Mucosa of gallbladder (tissue), 1 donor: ENCODE data around the gene TSPAN33. TPM values are rescaled to one million over a fixed set of nuclear protein-coding genes. Genes with fewer than 3 reads are reported as not detected.
"Not testable (repeated sequence)": the region's sequence is repeated elsewhere in the genome, so short reads cannot be mapped to it uniquely, and the experiment has no call there.

Source experiments
- DNase-seq: peaks from one replicate; pipeline ENCODE4 v3.0.0-alpha.2; 2020; ENCODE audit warnings: low spot score
- total RNA-seq: library from RNA; stranded (reverse); gene quantifications from one replicate; pipeline ENCODE4 v1.2.1, GENCODE V29; 2021
- donor health status: DM: no; HTN: no; CAD: no.

The TSPAN33 gene, protein sequence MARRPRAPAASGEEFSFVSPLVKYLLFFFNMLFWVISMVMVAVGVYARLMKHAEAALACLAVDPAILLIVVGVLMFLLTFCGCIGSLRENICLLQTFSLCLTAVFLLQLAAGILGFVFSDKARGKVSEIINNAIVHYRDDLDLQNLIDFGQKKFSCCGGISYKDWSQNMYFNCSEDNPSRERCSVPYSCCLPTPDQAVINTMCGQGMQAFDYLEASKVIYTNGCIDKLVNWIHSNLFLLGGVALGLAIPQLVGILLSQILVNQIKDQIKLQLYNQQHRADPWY
- total RNA-seq, result 16.2 TPM

DNA sequence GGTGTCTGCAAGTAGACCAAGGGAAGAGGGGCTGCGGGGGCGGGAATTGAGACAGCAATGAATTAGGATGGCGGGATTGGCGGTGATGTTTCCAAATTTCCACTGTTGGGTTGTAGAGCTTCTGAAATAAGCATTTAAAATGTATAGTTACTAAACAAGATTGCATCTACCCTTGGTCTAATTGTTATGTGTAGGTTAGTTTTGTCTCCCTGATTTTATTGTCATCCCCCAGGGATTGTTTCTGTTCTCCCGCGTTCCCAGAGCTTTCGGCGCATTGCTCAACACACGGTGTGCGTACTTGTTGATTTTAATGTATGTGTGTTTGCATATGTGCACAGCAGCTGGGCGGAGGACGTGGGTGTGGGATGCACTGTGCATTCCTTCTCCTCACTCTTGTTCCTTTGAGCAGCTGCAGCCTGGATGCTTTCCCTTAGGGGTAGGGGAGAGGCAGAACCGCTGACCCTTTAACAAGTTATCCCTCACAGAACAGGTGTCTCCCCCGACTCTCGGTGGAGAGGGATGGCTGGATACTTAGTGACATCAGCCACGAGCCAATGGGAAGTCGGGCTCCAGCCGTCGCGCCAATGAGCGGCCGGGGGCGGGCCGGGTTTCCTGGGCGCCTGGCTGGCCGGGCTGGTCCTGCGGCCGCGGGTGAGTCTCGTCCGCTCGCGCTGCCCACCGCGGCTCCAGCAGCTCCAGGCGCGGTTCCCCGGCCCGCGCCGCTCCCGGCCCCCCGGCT, at the start of gene TSPAN33:
Gene TSPAN33 (plus strand): TSS at position 613 of the 739 bp plus-strand sequence. CDS start 274 bp downstream, outside the sequence.
- DNase-seq, result peak; percentile 79

DNA sequence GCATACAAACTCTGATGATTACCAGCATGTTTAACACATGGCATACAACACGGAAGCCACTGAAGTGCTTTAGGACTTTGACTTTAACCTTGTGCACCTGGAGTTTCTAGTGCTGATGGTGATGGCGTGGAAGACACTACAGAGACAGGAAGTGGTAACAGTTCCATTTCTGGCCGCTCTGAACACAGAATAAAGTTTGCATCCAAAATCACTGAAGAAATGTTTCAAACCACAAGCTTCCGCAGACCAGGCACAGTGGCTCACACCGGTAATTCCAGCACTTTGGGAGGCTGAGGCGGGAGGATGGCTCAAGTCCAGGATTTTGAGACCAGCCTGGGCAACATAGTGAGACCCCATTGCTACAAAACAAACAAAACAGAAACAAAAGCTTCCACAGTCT, 49.2 kb upstream of the TSPAN33 start:
- no peak for DNase-seq

DNA sequence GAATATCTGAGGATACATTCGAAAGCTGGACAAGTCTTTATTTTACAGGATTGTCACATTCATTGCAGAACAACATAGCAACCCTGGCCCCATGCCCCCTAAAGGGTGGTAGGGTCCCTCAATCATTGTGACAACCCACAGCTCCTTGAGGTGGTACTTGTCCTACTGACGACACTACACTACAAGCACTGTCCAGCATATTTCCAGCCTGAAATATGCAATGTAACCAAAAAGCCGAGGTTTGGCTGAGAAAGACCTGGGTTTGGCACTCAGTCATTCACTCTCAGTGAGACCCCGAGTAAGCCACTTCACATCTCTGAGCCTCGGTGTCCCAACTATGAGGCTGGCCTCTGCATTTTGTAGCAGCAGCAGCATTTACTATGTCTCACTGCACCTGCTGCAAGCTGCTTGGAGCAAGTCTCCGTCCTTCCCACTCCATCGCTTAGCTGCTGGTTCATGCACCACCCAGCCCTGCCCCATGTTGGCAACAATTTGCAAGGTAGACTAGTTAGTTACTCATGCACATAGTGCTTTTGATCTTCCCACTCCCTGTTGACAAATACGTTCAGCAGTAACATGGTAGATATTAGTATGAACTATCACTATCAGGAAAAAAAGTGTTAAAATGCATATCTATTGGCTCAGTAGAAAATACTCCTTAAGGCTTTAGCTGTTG, 46.0 kb upstream of the TSPAN33 start:
- no peak for DNase-seq

DNA sequence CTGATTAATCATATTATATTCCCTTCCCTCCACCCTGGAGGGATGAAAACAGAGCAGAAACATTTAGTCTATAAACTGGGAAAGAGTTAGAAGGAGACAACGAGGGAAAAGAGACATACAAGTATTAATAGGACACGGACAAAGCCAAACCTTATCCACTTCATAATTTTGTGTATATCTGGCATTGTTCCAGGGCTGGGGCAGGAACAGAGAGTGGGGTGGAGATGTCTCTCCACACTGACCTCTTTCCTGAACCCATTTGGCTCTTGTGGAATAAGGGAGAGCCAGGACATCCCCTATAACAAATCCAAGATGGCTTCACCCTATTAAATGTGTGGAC, 43.7 kb upstream of the TSPAN33 start:
- no peak for DNase-seq

DNA sequence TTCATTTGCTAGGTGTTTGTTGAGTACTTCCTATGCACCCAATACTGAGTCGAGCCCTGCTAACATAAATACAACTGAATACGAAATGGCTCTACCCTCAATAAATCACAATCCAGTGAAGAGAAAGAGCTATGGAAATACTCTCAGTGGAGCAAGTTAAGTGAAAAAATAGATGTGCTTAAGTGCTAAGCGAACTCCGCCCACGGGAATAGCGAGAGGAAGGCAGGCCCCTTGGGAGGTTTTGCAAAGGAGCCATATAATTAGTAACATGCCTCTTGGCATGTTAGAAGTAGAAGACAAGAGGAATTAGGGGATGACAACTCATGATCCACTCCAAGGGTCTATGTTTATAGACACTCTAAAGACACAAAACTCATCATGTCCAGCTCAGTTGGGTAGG, 42.8 kb upstream of the TSPAN33 start:
- no peak for DNase-seq

DNA sequence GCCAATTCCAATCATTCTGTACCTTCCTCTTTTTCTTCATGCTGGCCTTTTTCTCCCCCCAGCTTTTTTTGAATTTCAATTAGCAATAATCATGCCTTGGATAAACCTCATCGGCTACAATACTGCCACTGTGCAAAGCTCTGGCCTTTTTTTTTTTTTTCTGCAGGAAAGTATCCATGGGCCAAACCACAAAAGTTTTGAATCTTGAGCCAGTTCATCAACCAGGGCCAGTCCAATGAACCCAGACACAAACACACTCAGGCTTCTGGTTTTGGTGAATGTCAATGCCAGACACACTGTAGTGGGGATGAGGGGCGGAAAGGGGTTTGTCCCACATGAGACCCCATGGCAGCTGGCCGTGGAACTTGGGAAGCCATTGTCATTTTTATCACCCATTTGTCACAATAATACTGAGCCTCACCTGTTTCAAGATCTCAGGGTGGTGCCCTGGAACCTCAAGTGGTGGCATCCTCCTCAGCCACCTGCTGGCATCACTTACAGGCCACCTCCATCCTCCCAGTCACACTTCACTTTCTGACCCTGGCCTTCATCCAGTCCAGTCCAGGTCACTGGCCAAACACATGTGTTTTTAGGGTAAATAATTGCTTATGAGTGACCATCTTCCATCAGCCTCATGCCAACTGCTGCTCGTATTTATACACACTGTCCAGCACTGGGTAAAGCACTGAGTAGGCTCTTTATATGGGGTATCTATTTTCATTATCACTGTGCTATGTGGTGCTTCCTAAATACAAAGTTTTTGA, 40.8 kb upstream of the TSPAN33 start:
- DNase-seq, result no peak

DNA sequence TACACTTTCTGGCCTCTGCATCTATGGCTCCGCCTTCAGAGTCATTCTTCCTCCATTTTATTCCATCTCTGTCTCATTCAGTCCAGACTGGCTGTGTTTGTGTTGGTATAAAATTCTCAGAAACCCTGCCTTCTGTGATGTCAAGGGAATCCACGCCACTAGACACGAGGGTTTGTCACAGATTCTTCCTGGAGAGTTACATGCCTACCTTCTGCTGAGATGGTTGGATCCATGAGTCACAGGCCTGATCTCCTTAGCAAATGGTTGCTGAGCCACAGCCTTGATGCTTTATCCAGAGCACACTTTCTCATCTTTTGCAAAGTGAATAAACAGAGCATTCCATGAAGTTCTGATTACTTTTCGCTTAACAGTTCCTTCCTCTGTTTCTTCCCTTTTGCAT, 35.9 kb upstream of the TSPAN33 start:
- no peak for DNase-seq

DNA sequence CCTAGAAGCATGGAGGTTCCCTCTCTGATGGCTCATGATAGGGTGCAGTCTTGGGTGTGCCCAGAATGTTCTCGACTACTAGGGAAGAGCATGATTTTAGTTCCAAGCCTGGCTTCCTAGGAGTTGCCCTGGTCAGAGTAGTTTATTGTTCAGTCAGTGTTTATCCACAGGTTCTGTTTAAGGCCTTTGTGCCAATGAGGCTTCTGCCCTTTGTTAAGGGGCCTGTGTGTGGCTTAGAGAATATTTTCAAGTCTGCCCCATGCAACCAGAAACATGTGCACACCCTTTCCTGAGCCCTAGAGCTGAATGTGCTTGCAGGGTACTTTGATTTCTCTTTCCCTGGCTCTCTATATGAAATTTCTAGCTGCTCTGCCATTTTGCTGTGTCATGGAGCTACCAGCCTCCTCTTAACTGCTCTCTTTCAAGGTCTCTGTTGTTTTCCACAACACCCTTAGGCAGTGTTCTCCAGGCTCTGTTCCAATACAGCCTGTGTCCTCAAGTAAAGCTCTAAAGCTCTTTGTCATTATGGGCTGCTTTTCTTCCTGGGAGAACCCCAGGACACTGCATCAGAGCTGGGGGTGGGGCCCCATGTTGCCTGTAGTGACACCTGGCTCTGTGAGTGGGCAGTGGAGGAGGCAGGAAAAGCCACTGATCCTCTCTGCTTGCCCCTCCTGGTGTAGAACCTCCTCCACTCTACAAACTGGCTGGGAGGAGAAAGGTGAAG, 34.1 kb upstream of the TSPAN33 start:
- no peak for DNase-seq

DNA sequence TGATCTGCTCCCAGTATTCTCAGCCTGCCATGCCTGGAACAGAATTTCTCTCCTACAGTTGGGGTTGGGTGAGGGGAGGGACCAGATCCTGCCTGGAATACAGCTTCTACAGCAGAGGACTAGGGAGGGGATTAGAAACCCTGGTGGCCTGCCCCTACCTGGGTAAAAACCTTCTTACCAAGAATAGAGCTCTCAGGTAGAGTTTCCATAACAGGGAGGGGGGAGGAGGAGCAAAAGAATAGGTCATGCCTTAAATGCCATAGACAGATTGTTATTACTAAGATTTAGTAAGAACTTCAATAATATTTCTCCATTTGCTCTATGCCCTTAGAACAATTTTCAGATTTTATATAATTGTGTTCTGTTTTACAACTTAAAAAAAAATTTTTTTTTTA, 33.5 kb upstream of the TSPAN33 start:
- no peak for DNase-seq

DNA sequence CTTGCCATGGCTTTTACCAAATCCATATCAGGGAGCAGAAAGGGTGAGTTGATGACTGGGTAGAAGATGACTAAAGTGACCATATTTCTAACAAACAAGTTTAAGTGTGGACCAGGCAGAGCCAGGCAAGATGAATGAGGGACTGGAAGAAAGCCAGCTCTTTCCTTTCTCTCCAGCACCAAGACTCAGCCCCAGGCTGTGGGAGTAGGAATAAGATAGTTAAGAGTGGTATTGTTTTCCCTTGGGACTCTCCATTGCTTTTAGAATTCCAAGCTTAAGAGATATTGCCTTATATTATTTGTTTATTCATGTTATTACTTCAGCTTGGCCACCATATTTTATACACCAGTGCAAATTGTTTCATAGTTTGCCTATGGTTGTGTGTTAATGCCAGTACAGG, 28.8 kb upstream of the TSPAN33 start:
- no peak for DNase-seq

DNA sequence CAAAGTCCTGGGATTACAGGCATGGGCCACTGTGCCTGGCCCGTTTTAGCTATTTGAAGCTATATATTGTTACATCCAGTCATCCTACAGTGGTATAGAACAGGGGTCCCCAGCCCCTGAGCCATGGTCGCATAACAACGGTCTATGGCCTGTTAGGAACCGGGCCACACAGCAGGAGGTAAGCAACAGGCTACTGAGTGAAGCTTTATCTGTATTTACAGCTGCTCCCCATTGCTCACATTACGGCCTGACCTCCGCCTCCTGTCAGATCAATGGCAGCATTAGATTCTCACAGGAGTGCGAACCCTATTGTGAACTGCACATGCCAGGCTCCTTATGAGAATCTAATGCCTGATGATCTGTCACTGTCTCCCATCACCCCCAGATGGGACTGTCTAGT, 26.3 kb upstream of the TSPAN33 start:
- no peak for DNase-seq

DNA sequence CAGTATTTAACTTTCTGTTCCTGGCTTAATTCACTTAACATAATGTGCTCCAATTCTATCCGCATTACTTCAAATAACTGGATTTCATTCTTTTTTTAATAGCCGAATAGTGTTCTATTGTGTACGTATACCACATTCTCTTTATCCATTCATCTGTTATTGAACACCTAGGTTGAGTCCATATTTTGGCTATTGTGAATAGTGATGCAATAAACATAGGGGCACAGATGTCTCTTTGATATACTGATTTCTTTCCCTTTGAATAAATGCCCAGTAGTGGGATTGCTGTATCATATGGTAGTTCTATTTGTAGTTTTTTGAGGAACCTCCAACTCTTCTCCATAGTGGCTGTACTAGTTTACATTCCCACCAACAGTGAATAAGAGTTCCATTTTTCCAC, 25.5 kb upstream of the TSPAN33 start:
- no peak for DNase-seq

DNA sequence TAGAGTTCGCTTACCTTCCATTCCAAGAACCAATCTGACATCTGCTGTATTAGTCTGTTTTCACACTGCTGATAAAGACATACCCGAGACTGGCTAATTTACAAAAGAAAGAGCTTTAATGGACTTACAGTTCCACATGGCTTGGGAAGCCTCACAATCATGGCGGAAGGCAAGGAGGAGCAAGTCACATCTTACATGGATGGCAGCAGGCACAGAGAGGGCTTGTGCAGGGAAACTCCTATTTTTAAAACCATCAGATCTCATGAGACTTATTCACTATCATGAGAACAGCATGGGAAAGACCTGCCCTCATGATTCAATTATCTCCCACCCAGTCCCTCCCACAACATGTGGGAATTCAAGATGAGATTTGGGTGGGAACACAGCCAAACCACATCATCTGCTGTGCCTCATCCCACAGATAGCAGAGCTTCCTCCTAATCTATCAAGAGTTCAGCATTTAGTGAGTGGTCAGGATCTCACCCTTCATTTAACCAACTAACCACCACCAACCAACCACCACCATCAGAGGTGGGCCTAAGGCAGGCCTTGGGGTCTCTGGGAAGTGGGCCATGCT, 22.9 kb upstream of the TSPAN33 start:
- not testable (repeated sequence) for DNase-seq

DNA sequence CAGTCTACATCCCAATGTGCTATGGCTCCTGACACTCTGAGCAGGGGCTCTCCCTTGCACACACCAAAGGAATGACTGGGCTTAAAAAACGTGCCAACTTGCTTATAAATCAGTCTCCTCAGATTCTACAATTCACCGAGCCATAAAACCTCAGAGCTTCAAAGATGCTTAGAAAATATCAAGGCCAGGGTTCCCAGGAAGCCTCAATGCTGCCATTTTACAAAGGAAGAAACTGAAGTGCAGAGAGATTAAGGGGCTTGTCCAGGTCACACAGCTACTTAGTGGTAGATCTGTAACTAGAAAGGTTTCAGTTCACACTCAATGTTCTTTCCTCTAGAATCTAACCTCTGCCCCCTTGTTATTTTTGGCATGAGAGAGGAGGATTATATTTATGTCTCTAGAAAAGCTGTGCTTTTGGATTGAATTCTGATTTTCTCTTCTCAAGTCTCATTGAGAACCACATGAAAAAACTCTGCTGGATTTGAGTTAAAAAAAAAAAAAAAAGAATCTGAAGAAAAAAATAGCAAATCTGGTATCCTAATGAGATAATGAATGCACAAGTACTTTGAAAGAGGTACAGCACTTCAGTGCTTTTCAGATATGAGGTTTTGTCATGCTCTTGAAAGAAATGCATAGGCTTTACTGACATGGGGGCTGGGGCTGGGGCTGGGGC, 22.3 kb upstream of the TSPAN33 start:
- no peak for DNase-seq

DNA sequence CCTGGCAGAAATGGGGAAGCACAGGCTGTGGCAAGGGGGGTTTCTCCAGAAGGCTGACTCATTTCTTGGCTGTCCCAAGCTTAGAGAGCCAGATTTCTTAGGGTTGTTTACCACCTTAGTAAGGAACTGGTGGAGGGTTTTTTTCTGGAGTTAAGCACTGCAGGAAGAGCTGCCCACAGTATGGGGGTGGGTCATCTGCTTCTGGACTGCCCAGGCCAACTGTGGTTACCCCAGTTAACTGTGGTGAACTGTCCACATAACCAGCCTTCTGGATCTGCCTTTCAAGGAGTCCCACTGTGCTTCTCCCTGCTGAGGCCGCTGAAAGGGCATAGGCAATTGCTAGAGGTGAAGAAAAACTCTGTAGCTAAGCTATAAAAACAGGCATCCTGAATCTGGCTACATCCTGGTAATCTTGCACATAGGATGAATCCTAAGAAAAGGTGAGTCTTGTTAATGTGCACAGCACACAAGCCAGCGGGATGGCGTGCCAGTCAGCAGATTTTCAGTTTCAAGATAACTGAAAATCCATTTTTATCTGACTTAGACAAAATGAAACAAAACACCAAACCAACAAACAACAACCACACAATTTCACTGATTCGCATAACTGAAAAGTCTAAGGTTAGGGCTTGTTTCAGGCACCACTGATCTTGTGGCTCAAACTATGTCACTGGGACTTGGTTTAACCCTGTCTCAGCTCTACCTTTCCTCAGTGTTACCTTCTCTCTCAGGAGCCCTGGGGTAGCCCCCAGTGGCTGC, 21.6 kb upstream of the TSPAN33 start:
- no peak for DNase-seq

DNA sequence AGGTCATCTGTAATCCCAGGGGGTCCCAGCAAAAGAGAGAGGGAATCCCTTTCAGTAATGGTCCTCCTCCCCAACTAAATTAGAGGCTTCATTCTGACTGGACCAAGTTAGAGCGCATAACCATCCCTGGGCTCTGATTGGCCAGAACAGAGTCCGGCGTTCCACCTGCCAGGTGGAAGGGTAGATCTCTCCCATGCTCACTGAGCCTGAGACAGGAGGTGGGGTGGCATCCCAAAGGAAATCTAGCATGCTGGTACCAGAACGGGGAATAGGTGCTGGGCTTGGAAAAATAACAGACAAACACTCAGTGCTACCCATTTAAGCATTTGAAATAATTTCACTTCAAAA, 21.0 kb upstream of the TSPAN33 start:
- no peak for DNase-seq

DNA sequence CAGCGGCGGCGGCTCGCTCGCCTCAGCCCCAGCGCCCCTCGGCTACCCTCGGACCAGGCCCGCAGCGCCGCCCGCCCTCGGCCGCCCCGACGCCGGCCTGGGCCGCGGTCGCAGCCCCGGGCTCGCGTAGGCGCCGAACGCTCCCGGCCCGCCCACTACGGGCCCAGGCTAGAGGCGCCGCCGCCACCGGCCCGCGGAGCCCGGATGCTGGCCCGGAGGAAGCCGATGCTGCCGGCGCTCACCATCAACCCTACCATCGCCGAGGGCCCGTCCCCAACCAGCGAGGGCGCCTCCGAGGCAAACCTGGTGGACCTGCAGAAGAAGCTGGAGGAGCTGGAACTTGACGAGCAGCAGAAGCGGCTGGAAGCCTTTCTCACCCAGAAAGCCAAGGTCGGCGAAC, 18.2 kb upstream of the TSPAN33 start:
- no peak for DNase-seq

DNA sequence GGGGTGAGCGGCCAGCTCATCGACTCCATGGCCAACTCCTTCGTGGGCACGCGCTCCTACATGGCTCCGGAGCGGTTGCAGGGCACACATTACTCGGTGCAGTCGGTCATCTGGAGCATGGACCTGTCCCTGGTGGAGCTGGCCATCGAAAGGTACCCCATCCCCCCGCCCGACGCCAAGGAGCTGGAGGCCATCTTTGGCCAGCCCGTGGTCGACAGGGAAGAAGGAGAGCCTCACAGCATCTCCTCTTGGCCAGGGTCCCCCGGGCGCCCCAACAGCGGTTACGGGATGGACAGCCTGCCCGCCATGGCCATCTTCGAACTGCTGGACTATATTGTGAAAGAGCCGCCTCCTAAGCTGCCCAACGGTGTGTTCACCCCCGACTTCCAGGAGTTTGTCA, 17.4 kb upstream of the TSPAN33 start:
- DNase-seq, result no peak

DNA sequence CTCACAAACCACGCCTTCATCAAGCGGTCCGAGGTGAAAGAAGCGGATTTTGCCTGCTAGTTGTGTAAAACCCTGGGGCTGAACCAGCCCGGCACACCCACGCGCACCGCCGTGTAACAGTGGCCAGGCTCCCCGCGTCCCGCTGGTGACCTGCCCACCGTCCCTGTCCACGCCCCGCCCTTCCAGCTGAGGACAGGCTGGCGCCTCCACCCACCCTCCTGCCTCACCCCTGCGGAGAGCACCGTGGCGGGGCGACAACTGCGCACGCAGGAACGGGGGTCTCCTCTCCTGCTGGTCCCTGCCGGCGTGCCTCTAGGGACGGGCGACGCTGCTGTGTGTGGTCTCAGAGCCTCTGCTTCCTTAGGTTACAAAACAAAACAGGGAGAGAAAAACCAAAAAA, 16.9 kb upstream of the TSPAN33 start:
- no peak for DNase-seq

DNA sequence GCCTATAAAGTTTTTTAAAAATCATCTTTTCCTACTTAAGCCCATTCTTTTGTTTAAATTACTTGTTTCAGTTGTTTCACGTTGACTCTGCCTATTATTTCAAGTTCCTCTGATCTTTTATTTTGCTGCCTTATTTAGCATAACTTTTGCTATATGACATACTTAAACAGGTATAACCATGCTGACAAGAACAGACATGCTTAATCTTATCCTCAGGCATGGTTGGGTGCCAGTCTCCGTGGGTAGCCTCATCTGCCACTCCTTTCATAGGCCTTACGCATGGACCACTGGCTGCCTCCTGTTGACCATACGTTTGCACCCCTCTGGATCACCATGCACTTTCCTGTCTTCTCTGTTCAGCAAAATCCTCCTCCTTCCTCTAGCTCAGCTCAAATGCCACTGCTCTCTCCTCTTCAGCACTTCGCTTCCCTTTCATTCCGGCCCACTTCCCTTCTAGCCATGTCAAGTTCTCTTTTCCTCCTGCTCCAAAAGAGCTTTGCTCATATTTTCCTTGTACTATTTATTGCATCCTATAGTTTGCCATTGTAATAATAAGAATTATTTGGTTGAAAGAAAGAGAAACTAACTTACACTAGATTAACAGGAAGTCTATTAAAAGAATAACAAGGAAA, 10.0 kb upstream of the TSPAN33 start:
- DNase-seq, result no peak
